SK-N-SH (cell line): ENCODE data around the gene WASF2. TPM values are rescaled to one million over a fixed set of nuclear protein-coding genes. Genes with fewer than 3 reads are reported as not detected.

ENCODE experiments used
- CTCF ChIA-PET: fragments of 300-600, 350-600 bp; formaldehyde crosslinking; extraction: SDS; loops from one replicate; lab custom pipeline; 2021; lab: Yijun Ruan, JAX
- POLR2A ChIA-PET: fragments of 350-600 bp; sonication (Branson Sonifier 250); formaldehyde crosslinking; extraction: SDS; loops from one replicate; lab custom pipeline; 2020; ENCODE audit warnings: antibody characterized with exemption, inconsistent platforms; lab: Yijun Ruan, JAX
- DNase-seq: peaks from one replicate; pipeline ENCODE4 v3.0.0; 2012
- H2AFZ ChIP-seq: fragments of 200-600 bp; sonication (generic); 2 replicates; pipeline ENCODE4 v1.8.1; 2016; ENCODE audit warnings: antibody characterized with exemption, mild to moderate bottlenecking, low read depth
- H3F3A ChIP-seq: fragments of 200-600 bp; sonication (generic); replicated peaks from 2 replicates; pipeline ENCODE3; 2016; ENCODE audit warnings: antibody characterized with exemption, mild to moderate bottlenecking; ENCODE audit not compliant: insufficient read depth
- H3K27ac ChIP-seq, 2 experiments: fragments of 200-500 bp in 1 of 2; fragments of 200-600 bp in 1 of 2; sonication (Bioruptor generic) in 1 of 2; sonication (generic), shearing (Covaris generic) in 1 of 2; 2 replicates each; pipeline versions ENCODE4 v1.5.1 to v1.6.1; 2014 to 2016; ENCODE audit warnings: low read depth in 2 of 2, inconsistent platforms in 1 of 2, low read length in 1 of 2, mild to moderate bottlenecking in 1 of 2, mixed read lengths in 1 of 2
- H3K27me3 ChIP-seq: fragments of 200-600 bp; sonication (generic), shearing (Covaris generic); 2 replicates; pipeline ENCODE4 v1.6.1; 2016; ENCODE audit warnings: mixed run types; ENCODE audit not compliant: insufficient read depth
- H3K36me3 ChIP-seq, 2 experiments: fragments of 200-500 bp in 1 of 2; fragments of 200-600 bp in 1 of 2; sonication (Bioruptor generic) in 1 of 2; sonication (generic) in 1 of 2; replicated peaks in 1 of 2; 2 replicates each; pipeline versions ENCODE3 to v1.5.1; 2014 to 2016; ENCODE audit warnings: low read length in 1 of 2, mild to moderate bottlenecking in 1 of 2; ENCODE audit not compliant: insufficient read depth in 2 of 2, control insufficient read depth in 1 of 2
- H3K4me1 ChIP-seq, 2 experiments: fragments of 200-500 bp in 1 of 2; fragments of 200-600 bp in 1 of 2; sonication (Bioruptor generic) in 1 of 2; sonication (generic), shearing (Covaris generic) in 1 of 2; 2 replicates each; pipeline versions ENCODE4 v1.5.1 to v1.6.1; 2014 to 2016; ENCODE audit warnings: low read depth in 1 of 2, low read length in 1 of 2, mixed run types in 1 of 2; ENCODE audit not compliant: insufficient read depth in 2 of 2, control insufficient read depth in 1 of 2
- H3K4me2 ChIP-seq: fragments of 200-600 bp; sonication (generic), shearing (Covaris generic); 2 replicates; pipeline ENCODE4 v1.6.1; 2017; ENCODE audit warnings: mixed run types
- H3K4me3 ChIP-seq, 2 experiments: fragments of 200-500 bp in 1 of 2; fragments of 200-600 bp in 1 of 2; sonication (Bioruptor generic) in 1 of 2; sonication (generic), shearing (Covaris generic) in 1 of 2; 2 replicates each; pipeline versions ENCODE4 v1.5.1 to v1.8.1; 2014 to 2016; ENCODE audit warnings: low read depth in 2 of 2, inconsistent platforms in 1 of 2, low read length in 1 of 2, mild to moderate bottlenecking in 1 of 2, mixed read lengths in 1 of 2, moderate library complexity in 1 of 2
- H3K79me2 ChIP-seq: fragments of 200-600 bp; sonication (generic); 2 replicates; pipeline ENCODE4 v1.8.1; 2017; ENCODE audit warnings: mild to moderate bottlenecking; ENCODE audit not compliant: insufficient read depth
- H3K9ac ChIP-seq: fragments of 200-600 bp; sonication (generic); 2 replicates; pipeline ENCODE4 v1.6.1; 2017; ENCODE audit warnings: mixed run types
- H3K9me2 ChIP-seq: fragments of 200-600 bp; sonication (generic); 2 replicates; pipeline ENCODE4 v1.6.1; 2017; ENCODE audit warnings: mixed run types
- H3K9me3 ChIP-seq: fragments of 200-600 bp; sonication (generic); 2 replicates; pipeline ENCODE4 v1.6.1; 2017; ENCODE audit warnings: mixed run types, mild to moderate bottlenecking, moderate library complexity
- H4K20me1 ChIP-seq: fragments of 200-600 bp; sonication (generic); 2 replicates; pipeline ENCODE4 v1.6.1; 2017; ENCODE audit warnings: mild to moderate bottlenecking, mixed run types; ENCODE audit not compliant: insufficient read depth
- CTCF ChIP-seq: fragments of 200-600 bp; sonication (generic); IDR thresholded peaks from 2 replicates; pipeline ENCODE4 v1.6.1; 2017; ENCODE audit warnings: antibody characterized with exemption, mild to moderate bottlenecking, moderate library complexity
- ELF1 ChIP-seq: IDR thresholded peaks from 2 replicates; pipeline ENCODE4 v1.4.0; 2012
- EP300 ChIP-seq, 2 experiments: IDR thresholded peaks; 2 replicates each; pipeline versions ENCODE4 v1.4.0 to v1.6.1; 2012; ENCODE audit warnings: borderline replicate concordance in 1 of 2, low read depth in 1 of 2, low read length in 1 of 2
- EZH2phosphoT487 ChIP-seq: fragments of 200-600 bp; sonication (generic); IDR thresholded peaks from 2 replicates; pipeline ENCODE4 v1.6.1; 2017; ENCODE audit warnings: low read depth, mixed run types, mild to moderate bottlenecking, antibody characterized with exemption, moderate library complexity, borderline replicate concordance
- FOSL2 ChIP-seq: IDR thresholded peaks from 2 replicates; pipeline ENCODE4 v1.4.0; 2012; ENCODE audit warnings: low read depth, mild to moderate bottlenecking, moderate library complexity, borderline replicate concordance
- FOXJ3 ChIP-seq: sonication (generic); formaldehyde crosslinking; IDR thresholded peaks from 2 replicates; pipeline ENCODE4 v1.5.1; 2020; ENCODE audit warnings: mild to moderate bottlenecking, missing genetic modification reagents
- FOXM1 ChIP-seq: IDR thresholded peaks from 2 replicates; pipeline ENCODE4 v1.4.0; 2012; ENCODE audit warnings: low read depth, mild to moderate bottlenecking
- GABPA ChIP-seq: IDR thresholded peaks from 2 replicates; pipeline ENCODE4 v1.4.0; 2012; ENCODE audit warnings: low read depth, mild to moderate bottlenecking
- GATA2 ChIP-seq: sonication (generic); formaldehyde crosslinking; IDR thresholded peaks from 2 replicates; pipeline ENCODE4 v1.5.0; 2020; ENCODE audit warnings: mild to moderate bottlenecking, missing genetic modification reagents
- MAX ChIP-seq: IDR thresholded peaks from 2 replicates; pipeline ENCODE4 v1.4.0; 2012; ENCODE audit warnings: low read depth
- NFIC ChIP-seq: IDR thresholded peaks from 2 replicates; pipeline ENCODE4 v1.4.0; 2012; ENCODE audit warnings: borderline replicate concordance
- NRF1 ChIP-seq: IDR thresholded peaks from 2 replicates; pipeline ENCODE4 v1.6.1; 2012; ENCODE audit warnings: low read depth, mild to moderate bottlenecking, low read length
- PBX3 ChIP-seq: IDR thresholded peaks from 2 replicates; pipeline ENCODE4; 2012
- RFX5 ChIP-seq: IDR thresholded peaks from 2 replicates; pipeline ENCODE4 v1.6.1; 2012; ENCODE audit warnings: mild to moderate bottlenecking, improper control_type of control experiment, low read length
- SIN3A ChIP-seq: IDR thresholded peaks from 2 replicates; pipeline ENCODE4 v1.6.1; 2012; ENCODE audit warnings: low read depth, mild to moderate bottlenecking, low read length, moderate library complexity, borderline replicate concordance
- TCF12 ChIP-seq: IDR thresholded peaks from 2 replicates; pipeline ENCODE4 v1.4.0; 2012
- USF1 ChIP-seq: IDR thresholded peaks from 2 replicates; pipeline ENCODE4 v1.4.0; 2012; ENCODE audit warnings: low read depth, borderline replicate concordance
- YY1 ChIP-seq: IDR thresholded peaks from 2 replicates; pipeline ENCODE4 v1.4.0; 2012; ENCODE audit warnings: low read depth, mild to moderate bottlenecking
- WGBS: methylation state at CpG from one replicate; pipeline ENCODE4 v1.1.6; 2017; ENCODE audit warnings: low lambda C conversion rate; 5-methylcytosine and 5-hydroxymethylcytosine counted together
- polyA plus RNA-seq, 3 experiments: library from polyadenylated mRNA; depleted of rRNA; stranded (reverse); fragments of >200 nt; gene quantifications; 2 replicates each; pipeline ENCODE4 v1.2.3, GENCODE V29; 2012
- TF ChIP-seq, protein P1 (sequence below): IDR thresholded peaks from 2 replicates; pipeline ENCODE4 v1.6.1; 2012; ENCODE audit warnings: mild to moderate bottlenecking, low read depth, low read length, moderate library complexity

WASF2 gene
- polyA plus RNA-seq, 1 of the 3 experiments (the other 2 are of a cell fraction) = 27.1 TPM

DNA sequence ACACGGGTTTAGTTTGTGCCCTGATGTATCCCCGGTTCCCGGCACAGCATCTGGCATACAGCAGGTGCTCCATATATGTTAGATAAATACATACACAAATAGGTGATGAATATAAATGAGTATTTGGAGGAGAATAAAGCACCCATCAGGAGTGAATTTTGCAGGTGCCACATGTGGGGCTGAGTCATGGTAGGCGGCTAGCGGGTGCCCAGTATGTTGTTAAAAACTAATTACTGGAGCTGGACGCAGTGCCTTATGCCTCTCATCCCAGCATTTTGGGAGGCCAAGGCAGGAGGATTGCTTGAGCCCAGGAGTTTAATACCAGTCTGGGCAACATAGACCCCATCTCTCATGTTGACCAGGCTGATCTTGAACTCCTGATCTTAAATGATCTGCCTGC, 16.7 kb upstream of the WASF2 start:
- H3K4me3 ChIP-seq = no peak overlapping the region
- no peaks in the 10 kb centered on the region for H3K27me3 ChIP-seq
- no peaks in the 10 kb centered on the region for H3K36me3 ChIP-seq
- H4K20me1 ChIP-seq = no peaks in the 10 kb centered on the region
- POLR2A ChIA-PET = no interaction called here
- no peaks in the 10 kb centered on the region for H3F3A ChIP-seq
- peaks cover 0 to 14% of the 10 kb centered on the region in 2 experiments; a peak in 2 of 4 replicates for H3K4me1 ChIP-seq
- H2AFZ ChIP-seq = no peak overlapping the region
- no peak overlapping the region for H3K27ac ChIP-seq
- H3K9me2 ChIP-seq = no peaks in the 10 kb centered on the region
- H3K9me3 ChIP-seq = no peaks in the 10 kb centered on the region
- DNase-seq = no peak
- CTCF ChIA-PET = interaction anchor here (1.9 kb wide), 1 partner anchor 99 kb away, joined by 6 read pairs; no protein-coding TSS in a partner anchor
- WGBS = 95% methylated on average over 6 of the region's 6 CpGs
- TF ChIP-seq GABPA (no peak), NFIC (no peak), SIN3A (no peak), TCF12 (no peak), FOXJ3 (CRISPR knock-in tag) (no peak), GATA2 (CRISPR knock-in tag) (no peak), USF1 (no peak), FOSL2 (no peak), FOXM1 (no peak), EZH2phosphoT487 (no peak), PBX3 (no peak), RFX5 (no peak), NRF1 (no peak), YY1 (no peak), MAX (no peak), ELF1 (no peak), CTCF (no peak), EP300 (IDR thresholded peaks at IDR 0.05; ENCODE audit: borderline replicate concordance in 1 of 2, low read depth in 1 of 2, low read length in 1 of 2) (no peak)
- TF ChIP-seq, protein P1, sequence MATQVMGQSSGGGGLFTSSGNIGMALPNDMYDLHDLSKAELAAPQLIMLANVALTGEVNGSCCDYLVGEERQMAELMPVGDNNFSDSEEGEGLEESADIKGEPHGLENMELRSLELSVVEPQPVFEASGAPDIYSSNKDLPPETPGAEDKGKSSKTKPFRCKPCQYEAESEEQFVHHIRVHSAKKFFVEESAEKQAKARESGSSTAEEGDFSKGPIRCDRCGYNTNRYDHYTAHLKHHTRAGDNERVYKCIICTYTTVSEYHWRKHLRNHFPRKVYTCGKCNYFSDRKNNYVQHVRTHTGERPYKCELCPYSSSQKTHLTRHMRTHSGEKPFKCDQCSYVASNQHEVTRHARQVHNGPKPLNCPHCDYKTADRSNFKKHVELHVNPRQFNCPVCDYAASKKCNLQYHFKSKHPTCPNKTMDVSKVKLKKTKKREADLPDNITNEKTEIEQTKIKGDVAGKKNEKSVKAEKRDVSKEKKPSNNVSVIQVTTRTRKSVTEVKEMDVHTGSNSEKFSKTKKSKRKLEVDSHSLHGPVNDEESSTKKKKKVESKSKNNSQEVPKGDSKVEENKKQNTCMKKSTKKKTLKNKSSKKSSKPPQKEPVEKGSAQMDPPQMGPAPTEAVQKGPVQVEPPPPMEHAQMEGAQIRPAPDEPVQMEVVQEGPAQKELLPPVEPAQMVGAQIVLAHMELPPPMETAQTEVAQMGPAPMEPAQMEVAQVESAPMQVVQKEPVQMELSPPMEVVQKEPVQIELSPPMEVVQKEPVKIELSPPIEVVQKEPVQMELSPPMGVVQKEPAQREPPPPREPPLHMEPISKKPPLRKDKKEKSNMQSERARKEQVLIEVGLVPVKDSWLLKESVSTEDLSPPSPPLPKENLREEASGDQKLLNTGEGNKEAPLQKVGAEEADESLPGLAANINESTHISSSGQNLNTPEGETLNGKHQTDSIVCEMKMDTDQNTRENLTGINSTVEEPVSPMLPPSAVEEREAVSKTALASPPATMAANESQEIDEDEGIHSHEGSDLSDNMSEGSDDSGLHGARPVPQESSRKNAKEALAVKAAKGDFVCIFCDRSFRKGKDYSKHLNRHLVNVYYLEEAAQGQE = no peak
- TF ChIP-seq, all 33 proteins: peak for 0
- Histone ChIP-seq H3K9ac (no peak overlapping the region), H3K79me2 (no peaks in the 10 kb centered on the region), H3K4me2 (no peak overlapping the region)
